Gastroesophageal sphincter (tissue), 4 donors: Measurements from ENCODE around the gene EXD3. TPM values are rescaled to one million over a fixed set of nuclear protein-coding genes. Genes with fewer than 3 reads are reported as not detected.

Experiments
- ATAC-seq: fragments of 150-250 bp; one replicate; pipeline ENCODE4 v1.9.1; 2016; ENCODE audit warnings: mild to moderate bottlenecking, moderate library complexity
- H3K27ac ChIP-seq, 4 donors: fragments of 200-600 bp; sonication (generic) in 3 of 4; 1 replicate in 3 of 4; 2 replicates in 1 of 4; pipeline ENCODE4 v1.5.1; 2016 to 2019
- H3K27me3 ChIP-seq: fragments of 200-600 bp; sonication (generic); one replicate; pipeline ENCODE4 v1.5.1; 2019
- H3K36me3 ChIP-seq, 2 donors: fragments of 200-600 bp; sonication (generic); one replicate each; pipeline ENCODE4 v1.5.1; 2019; ENCODE audit warnings: control low read depth in 1 of 2
- H3K4me1 ChIP-seq, 3 donors: fragments of 200-600 bp; sonication (generic); 1 replicate in 2 of 3; 2 replicates in 1 of 3; pipeline ENCODE4 v1.5.1; 2016 to 2019; ENCODE audit warnings: control low read depth in 2 of 3
- H3K4me3 ChIP-seq, 2 donors: fragments of 200-600 bp; sonication (generic); one replicate each; pipeline ENCODE4 v1.5.1; 2019; ENCODE audit warnings: mild to moderate bottlenecking in 1 of 2, moderate library complexity in 1 of 2
- H3K9me3 ChIP-seq, 3 donors: fragments of 200-600 bp; sonication (generic); one replicate each; pipeline ENCODE4 v1.5.1; 2017 to 2019; ENCODE audit warnings: control low read depth in 2 of 3
- CTCF ChIP-seq, 4 experiments: fragments of 200-600 bp in 2 of 4; fragments of 450-650 bp in 2 of 4; sonication (generic) in 1 of 4; IDR thresholded peaks; one replicate each; pipeline ENCODE4 v1.5.1; 2017 to 2019; ENCODE audit warnings: antibody characterized with exemption in 4 of 4, mild to moderate bottlenecking in 2 of 4, moderate library complexity in 2 of 4
- EP300 ChIP-seq: sonication (generic); formaldehyde crosslinking; IDR thresholded peaks from one replicate; pipeline ENCODE4 v1.6.1; 2017; ENCODE audit warnings: antibody characterized with exemption, mild to moderate bottlenecking
- POLR2A ChIP-seq, 2 donors: fragments of 450-650 bp; IDR thresholded peaks; one replicate each; pipeline ENCODE4 v1.6.1; 2017; ENCODE audit warnings: antibody characterized with exemption in 2 of 2, mild to moderate bottlenecking in 2 of 2, moderate library complexity in 1 of 2
- POLR2AphosphoS5 ChIP-seq: sonication (generic); formaldehyde crosslinking; IDR thresholded peaks from one replicate; pipeline ENCODE4 v1.6.1; 2017; ENCODE audit warnings: antibody characterized with exemption
- WGBS, 2 donors: methylation state at CpG; one replicate each; pipeline ENCODE4 v1.1.5; 2018; ENCODE audit warnings: low coverage in 1 of 2; 5-methylcytosine and 5-hydroxymethylcytosine counted together
- total RNA-seq, 4 donors: library from RNA; depleted of rRNA; stranded (reverse); fragments of >200 nt; gene quantifications; one replicate each; pipeline ENCODE4 v1.1.0, GENCODE V29; 2016

EXD3 gene
- total RNA-seq, 4 donors from 2014 or later: 3.7 to 29.7 (median 10.9) TPM

GRCh38 chr9:137446851-137447471 is 24.0 kb upstream of the EXD3 start:
- TF ChIP-seq POLR2AphosphoS5 (no peak), POLR2A (IDR thresholded peaks at IDR 0.05) (no peak), CTCF (IDR thresholded peaks at IDR 0.05) (no peak), EP300 (no peak)
- Histone ChIP-seq H3K4me1 (peaks cover 0 to 13% (median 0%) of the 10 kb centered on the region in 3 donors), H3K27me3 (peaks cover 37% of the 10 kb centered on the region), H3K4me3 (no peak overlapping the region), H3K36me3 (peaks cover 0 to 20% of the 10 kb centered on the region in 2 donors), H3K27ac (no peak overlapping the region), H3K9me3 (no peaks in the 10 kb centered on the region)
- 53% methylated on average over 4 to 5 of the region's 21 CpGs for WGBS, 2 donors
- ATAC-seq: no peak

GRCh38 chr9:137445930-137446431 is 23.0 kb upstream of the EXD3 start:
- Histone ChIP-seq H3K27ac (no peak overlapping the region), H3K4me1 (peaks cover 0 to 22% (median 7%) of the 10 kb centered on the region in 3 donors), H3K4me3 (no peak overlapping the region), H3K36me3 (peaks cover 0 to 20% of the 10 kb centered on the region in 2 donors), H3K27me3 (peaks cover 47% of the 10 kb centered on the region), H3K9me3 (no peaks in the 10 kb centered on the region)
- ATAC-seq: no peak
- TF ChIP-seq POLR2A (IDR thresholded peaks at IDR 0.05) (no peak), POLR2AphosphoS5 (no peak)
- WGBS, 2 donors: 52% methylated on average over 9 of the region's 19 CpGs; no CpG with 5 or more reads in 1 of the 2 donors

- TF ChIP-seq POLR2AphosphoS5: no peak
- TF ChIP-seq CTCF (IDR thresholded peaks at IDR 0.05): peak in 3 of 4 experiments; percentile 65 to 85 (median 82)
- peaks cover 0 to 20% of the 10 kb centered on the region in 2 donors for H3K36me3 ChIP-seq
- peaks cover 47% of the 10 kb centered on the region for H3K27me3 ChIP-seq
- H3K4me1 ChIP-seq: peaks cover 0 to 22% (median 7%) of the 10 kb centered on the region in 3 donors
- no peak overlapping the region for H3K4me3 ChIP-seq
- 5 to 14% methylated on average over 4 to 7 of the region's 14 CpGs for WGBS, 2 donors
- ATAC-seq: peak; percentile 69
- no peak overlapping the region for H3K27ac ChIP-seq
- no peaks in the 10 kb centered on the region for H3K9me3 ChIP-seq
Observed at GRCh38 chr9:137445275-137445807, 22.4 kb upstream of the EXD3 start.

GRCh38 chr9:137444106-137444790 is 21.3 kb upstream of the EXD3 start:
- ATAC-seq: no peak
- TF ChIP-seq CTCF (IDR thresholded peaks at IDR 0.05) (no peak), POLR2A (IDR thresholded peaks at IDR 0.05) (no peak), EP300 (no peak), POLR2AphosphoS5 (no peak)
- Histone ChIP-seq H3K27ac (no peak overlapping the region), H3K4me1 (peaks cover 0 to 22% (median 7%) of the 10 kb centered on the region in 3 donors), H3K36me3 (peaks cover 0 to 11% of the 10 kb centered on the region in 2 donors), H3K27me3 (peaks cover 52% of the 10 kb centered on the region), H3K4me3 (no peak overlapping the region), H3K9me3 (no peaks in the 10 kb centered on the region)
- WGBS, 2 donors: 89 to 94% methylated on average over 6 to 9 of the region's 14 CpGs

GRCh38 chr9:137441935-137442321 is 19.0 kb upstream of the EXD3 start:
- 22 to 41% methylated on average over 3 to 6 of the region's 7 CpGs for WGBS, 2 donors
- Histone ChIP-seq H3K27ac (no peak overlapping the region), H3K27me3 (peaks cover 75% of the 10 kb centered on the region), H3K4me3 (peak overlapping the region in 1 of 2 donors; percentile 46), H3K36me3 (no peaks in the 10 kb centered on the region), H3K4me1 (peaks cover 0 to 22% (median 7%) of the 10 kb centered on the region in 3 donors), H3K9me3 (no peaks in the 10 kb centered on the region)
- ATAC-seq: no peak
- TF ChIP-seq POLR2A (IDR thresholded peaks at IDR 0.05) (no peak), CTCF (IDR thresholded peaks at IDR 0.05) (no peak), POLR2AphosphoS5 (no peak), EP300 (no peak)
